Embryonic facial prominence (tissue), 1 donor: ENCODE measurements around the gene DIPK1B.

ENCODE experiments used
- DNase-seq: peaks from one replicate; pipeline ENCODE4 v3.0.0-alpha.2; 2016; ENCODE audit errors: extremely low spot score

Gene DIPK1B

GRCh38 chr9:136720251-136720897 lies 8.0 kb downstream of the DIPK1B start:
- no peak for DNase-seq

- no peak for DNase-seq
Observed at GRCh38 chr9:136720898-136721338, 8.5 kb downstream of the DIPK1B start.

GRCh38 chr9:136721339-136722092 lies 9.1 kb downstream of the DIPK1B start:
- no peak for DNase-seq

- no peak for DNase-seq
Observed at GRCh38 chr9:136722093-136722968, 10.0 kb downstream of the DIPK1B start.

GRCh38 chr9:136722969-136723356 lies 10.6 kb downstream of the DIPK1B start:
- DNase-seq: no peak

GRCh38 chr9:136723362-136723976 lies 11.1 kb downstream of the DIPK1B start:
- no peak for DNase-seq

GRCh38 chr9:136723989-136724388 lies 11.6 kb downstream of the DIPK1B start:
- no peak for DNase-seq

GRCh38 chr9:136724772-136725171 lies 12.4 kb downstream of the DIPK1B start:
- DNase-seq: no peak

- no peak for DNase-seq
Observed at GRCh38 chr9:136725612-136726011, 13.2 kb downstream of the DIPK1B start.

GRCh38 chr9:136726118-136726517 lies 13.7 kb downstream of the DIPK1B start:
- DNase-seq: no peak

GRCh38 chr9:136726631-136727191 lies 14.3 kb downstream of the DIPK1B start:
- no peak for DNase-seq

- DNase-seq: peak; percentile 78
Observed at GRCh38 chr9:136728080-136728547, 15.7 kb downstream of the DIPK1B start.

GRCh38 chr9:136728548-136729123 lies 16.3 kb downstream of the DIPK1B start:
- DNase-seq: no peak

GRCh38 chr9:136729144-136729543 lies 16.8 kb downstream of the DIPK1B start:
- DNase-seq: no peak

- no peak for DNase-seq
Observed at GRCh38 chr9:136729926-136730325, 17.6 kb downstream of the DIPK1B start.

GRCh38 chr9:136732444-136733178 lies 20.2 kb downstream of the DIPK1B start:
- no peak for DNase-seq

GRCh38 chr9:136733611-136734010 lies 21.2 kb downstream of the DIPK1B start:
- DNase-seq: no peak

GRCh38 chr9:136734837-136735496 lies 22.6 kb downstream of the DIPK1B start:
- no peak for DNase-seq

GRCh38 chr9:136735812-136736480 lies 23.6 kb downstream of the DIPK1B start:
- DNase-seq: no peak
